ENCODE measurements around the gene PSTPIP2. TPM values are rescaled to one million over a fixed set of nuclear protein-coding genes. Genes with fewer than 3 reads are reported as not detected.

The PSTPIP2 gene
- total and polyA plus RNA-seq, 4 donors, result 4.0 to 14.7 (median 8.6) TPM

GRCh38 chr18:46097801-46098615 lies 25.9 kb upstream of the PSTPIP2 start, which contains the start of gene ATP5F1A:
Gene ATP5F1A, minus strand, starts transcription at chr18:46098296. Its CDS starts 65 bp downstream, at chr18:46098231.
- WGBS, result under 1% methylated on average over 53 of the region's 53 CpGs
- Histone ChIP-seq H3K4me1 (ENCODE audit: control insufficient read depth in 4 of 4, insufficient read depth in 4 of 4, low read length in 3 of 4) (peaks cover 2 to 15% (median 9%) of the 10 kb centered on the region in 4 donors), H3K27ac (ENCODE audit: low read depth in 1 of 2, low read length in 2 of 2) (peak within 1 kb of the TSS; percentile 84 to 92), H3K27me3 (ENCODE audit: control insufficient read depth in 4 of 4, insufficient read depth in 4 of 4, low read length in 3 of 4) (no peaks in the 10 kb centered on the region), H3K9ac (ENCODE audit: low read depth in 1 of 2, low read length in 2 of 2) (peak within 1 kb of the TSS; percentile 81 to 87), H3K9me3 (ENCODE audit: control insufficient read depth in 4 of 4, low read length in 3 of 4) (no peaks in the 10 kb centered on the region), H3K4me3 (ENCODE audit: low read depth in 1 of 3, low read length in 3 of 3) (peak within 1 kb of the TSS; percentile 90 to 100 (median 94)), H3K36me3 (ENCODE audit: control insufficient read depth in 4 of 4, insufficient read depth in 3 of 4, low read depth in 1 of 4, low read length in 3 of 4) (peaks cover 0 to 6% (median 2%) of the 10 kb centered on the region in 4 donors)
- TF ChIP-seq ZBTB33 (IDR thresholded peaks at IDR 0.05), result no peak
- peak; percentile 98 for TF ChIP-seq YY1 (IDR thresholded peaks at IDR 0.05)
- TF ChIP-seq REST (IDR thresholded peaks at IDR 0.05), result peak; percentile 62
- no peak for TF ChIP-seq NR2F2 (IDR thresholded peaks at IDR 0.05)
- TF ChIP-seq MAX (IDR thresholded peaks at IDR 0.05), result peak; percentile 34
- no peak for TF ChIP-seq TAF1 (conservative IDR thresholded peaks at IDR 0.05)
- peak in 1 of 2 donors; percentile 8 for TF ChIP-seq RXRA (IDR thresholded peaks at IDR 0.05)
- peak; percentile 49 to 87 for TF ChIP-seq GABPA (IDR thresholded peaks at IDR 0.05 in 1 of 2, conservative IDR thresholded peaks at IDR 0.05 in 1 of 2)
- peak in 1 of 2 donors; percentile 33 for TF ChIP-seq EGR1 (IDR thresholded peaks at IDR 0.05; ENCODE audit: low read depth in 2 of 2)
- DNase-seq (ENCODE audit: low spot score), result peak; percentile 88

- TF ChIP-seq REST (IDR thresholded peaks at IDR 0.05) (no peak), RAD21 (IDR thresholded peaks at IDR 0.05) (no peak), MAX (IDR thresholded peaks at IDR 0.05) (no peak), HNF4G (IDR thresholded peaks at IDR 0.05) (no peak), NR2F2 (IDR thresholded peaks at IDR 0.05) (no peak), FOXA2 (IDR thresholded peaks at IDR 0.05) (no peak), JUND (IDR thresholded peaks at IDR 0.05) (no peak), HNF4A (conservative IDR thresholded peaks at IDR 0.05) (no peak), SP1 (IDR thresholded peaks at IDR 0.05) (no peak), TAF1 (conservative IDR thresholded peaks at IDR 0.05) (no peak), ZBTB33 (IDR thresholded peaks at IDR 0.05) (no peak), RXRA (IDR thresholded peaks at IDR 0.05) (no peak), EGR1 (IDR thresholded peaks at IDR 0.05; ENCODE audit: low read depth in 2 of 2) (no peak), YY1 (IDR thresholded peaks at IDR 0.05) (no peak), GABPA (IDR thresholded peaks at IDR 0.05 in 1 of 2, conservative IDR thresholded peaks at IDR 0.05 in 1 of 2) (no peak)
- TF ChIP-seq, protein P1, sequence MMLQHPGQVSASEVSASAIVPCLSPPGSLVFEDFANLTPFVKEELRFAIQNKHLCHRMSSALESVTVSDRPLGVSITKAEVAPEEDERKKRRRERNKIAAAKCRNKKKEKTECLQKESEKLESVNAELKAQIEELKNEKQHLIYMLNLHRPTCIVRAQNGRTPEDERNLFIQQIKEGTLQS (IDR thresholded peaks at IDR 0.05), result no peak
- Histone ChIP-seq H3K27ac (ENCODE audit: low read depth in 1 of 2, low read length in 2 of 2) (peak overlapping the region; percentile 84 to 92), H3K4me1 (ENCODE audit: control insufficient read depth in 4 of 4, insufficient read depth in 4 of 4, low read length in 3 of 4) (peaks cover 2 to 15% (median 9%) of the 10 kb centered on the region in 4 donors), H3K9me3 (ENCODE audit: control insufficient read depth in 4 of 4, low read length in 3 of 4) (no peaks in the 10 kb centered on the region), H3K36me3 (ENCODE audit: control insufficient read depth in 4 of 4, insufficient read depth in 3 of 4, low read depth in 1 of 4, low read length in 3 of 4) (peaks cover 0 to 6% (median 2%) of the 10 kb centered on the region in 4 donors), H3K4me3 (ENCODE audit: low read depth in 1 of 3, low read length in 3 of 3) (peak overlapping the region; percentile 90 to 100 (median 94)), H3K9ac (ENCODE audit: low read depth in 1 of 2, low read length in 2 of 2) (peak overlapping the region; percentile 81 to 87), H3K27me3 (ENCODE audit: control insufficient read depth in 4 of 4, insufficient read depth in 4 of 4, low read length in 3 of 4) (no peaks in the 10 kb centered on the region)
- under 1% methylated on average over 8 of the region's 8 CpGs for WGBS
- no peak for DNase-seq (ENCODE audit: low spot score)
Measured at GRCh38 chr18:46097431-46097800, 25.4 kb upstream of the PSTPIP2 start.
